ENCODE data around the gene KRTAP10-12.
"Not testable (repeated sequence)": the region's sequence is repeated elsewhere in the genome, so short reads cannot be mapped to it uniquely, and the experiment has no call there.

The KRTAP10-12 gene

DNA sequence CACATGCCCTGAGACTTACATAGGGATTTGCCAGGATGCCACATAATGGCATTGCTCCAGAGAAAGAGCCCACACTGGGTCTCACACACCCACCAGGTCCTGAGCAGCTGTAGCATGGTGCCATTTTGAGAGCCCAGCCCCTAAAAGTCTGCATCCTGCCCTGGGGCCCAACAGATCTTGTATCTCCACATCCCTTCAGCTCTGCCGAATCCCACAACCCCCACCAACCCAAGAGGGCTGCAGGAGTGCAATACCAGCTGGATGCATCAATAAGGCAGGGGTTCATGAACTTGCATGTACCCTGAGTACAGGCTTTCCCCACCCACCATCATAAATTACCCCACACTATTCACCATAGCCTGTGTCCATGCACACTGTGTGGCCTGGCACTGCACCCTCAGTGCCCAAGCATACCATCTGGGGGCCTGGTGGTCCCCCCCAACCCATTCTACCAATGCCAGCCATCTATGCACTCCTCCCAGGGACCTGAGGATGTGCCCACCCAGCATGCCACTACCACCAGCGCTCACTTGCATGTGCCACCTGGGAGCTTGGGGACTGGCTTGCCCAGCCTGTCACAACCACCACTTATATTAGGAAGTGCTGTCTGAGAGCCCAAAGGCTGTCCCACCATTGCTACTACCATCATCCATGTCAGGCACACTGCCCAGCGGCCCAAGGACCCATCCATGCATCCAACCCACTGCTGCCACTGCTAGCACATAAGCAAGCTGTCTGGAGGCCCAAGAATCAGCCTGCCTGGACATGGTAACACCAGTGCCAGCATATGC is 26.1 kb upstream of the KRTAP10-12 start:
- DNase-seq (ENCODE audit: low spot score): no peak

DNA sequence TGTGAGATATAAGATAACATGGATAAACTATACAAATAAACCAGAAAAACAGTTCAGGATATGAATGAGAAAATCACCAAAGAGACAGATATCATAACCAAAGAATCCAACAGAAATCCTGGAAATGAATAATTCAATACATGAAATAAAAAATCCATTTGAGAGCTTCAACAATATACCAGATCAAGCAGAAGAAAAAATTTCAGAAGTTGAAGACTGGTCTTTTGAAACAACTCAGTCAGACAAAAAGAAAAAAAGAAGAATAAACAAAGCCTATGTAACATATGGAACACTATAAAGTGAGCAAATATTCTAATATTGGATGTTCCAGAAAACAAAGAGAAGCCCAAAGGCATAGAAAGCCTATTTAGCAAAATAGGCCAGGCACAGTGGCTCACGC is 25.1 kb upstream of the KRTAP10-12 start:
- DNase-seq (ENCODE audit: low spot score): no peak

DNA sequence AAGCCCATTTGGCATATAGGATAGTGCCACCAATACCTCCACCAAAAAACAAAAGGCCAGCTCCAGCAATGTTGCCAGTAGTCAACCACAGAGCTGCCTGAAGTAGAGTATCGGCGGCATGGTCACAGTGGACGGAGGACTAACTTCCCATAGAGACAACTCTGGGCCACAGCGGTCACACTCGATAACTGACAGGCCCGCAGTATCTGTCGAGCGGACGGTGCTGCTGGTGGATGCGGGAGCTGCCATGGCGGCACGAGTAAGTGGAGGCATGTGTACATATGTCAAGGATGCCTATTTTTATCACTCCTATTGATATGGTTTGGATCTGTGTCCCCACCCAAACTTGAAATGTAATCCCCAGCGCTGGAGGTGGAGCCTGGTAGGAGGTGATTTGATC is 19.1 kb upstream of the KRTAP10-12 start:
- DNase-seq (ENCODE audit: low spot score): no peak

DNA sequence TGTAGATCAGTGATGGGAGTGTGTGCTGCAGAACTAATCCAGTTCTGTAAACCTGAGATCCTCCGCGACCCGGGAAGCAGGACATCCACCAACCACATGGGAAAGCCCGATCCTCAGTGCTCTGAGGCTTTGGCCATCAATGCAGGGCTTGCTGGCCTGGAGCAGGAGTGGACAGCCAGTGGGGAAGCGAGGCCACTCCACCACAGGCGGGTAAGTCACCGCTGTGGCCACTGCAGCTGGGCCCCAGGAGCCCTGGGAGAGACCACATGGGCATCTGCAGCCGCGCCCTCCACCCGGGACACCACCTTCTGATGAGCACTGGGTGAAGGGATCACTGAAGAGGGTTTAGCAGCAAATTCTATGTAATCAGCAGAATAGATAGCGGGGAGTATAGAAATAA is 15.8 kb upstream of the KRTAP10-12 start:
- no peak for DNase-seq (ENCODE audit: low spot score)

DNA sequence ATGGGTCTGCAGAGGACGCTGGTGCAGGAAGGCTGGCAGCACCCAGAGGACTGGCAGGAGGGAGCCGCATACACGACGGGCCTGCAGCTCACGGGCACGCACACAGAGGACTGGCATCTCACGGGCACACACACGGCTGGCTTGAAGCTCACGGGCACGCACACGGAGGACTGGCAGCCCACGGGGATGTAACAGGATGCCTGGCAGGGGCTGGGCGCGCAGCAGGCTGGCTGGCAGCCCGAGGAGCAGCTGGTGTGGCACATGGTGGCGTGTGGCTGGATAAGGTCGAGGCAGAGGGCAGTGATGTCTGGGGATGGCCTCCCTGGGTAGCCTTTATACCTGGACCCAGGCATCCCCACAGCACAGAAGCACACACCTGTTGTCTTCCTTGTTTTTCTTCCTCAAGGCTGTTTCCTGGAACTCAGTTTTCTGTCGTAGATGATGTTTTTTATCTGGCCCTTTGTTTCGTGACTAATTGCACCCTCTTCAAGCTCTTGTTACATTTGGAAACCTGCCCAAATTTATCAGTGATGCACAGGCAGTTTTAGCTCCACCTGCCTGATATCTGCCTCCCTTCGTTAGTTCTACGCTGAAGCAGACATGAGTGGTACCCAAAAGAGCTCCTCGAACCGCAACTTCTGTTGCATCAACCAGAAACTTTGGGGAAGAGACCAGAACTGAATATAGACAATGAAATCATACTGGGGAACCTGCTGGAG is 15.0 kb upstream of the KRTAP10-12 start, which contains the start of gene KRTAP12-1:
TSS of gene KRTAP12-1 (minus strand) at position 303 of the 719 bp plus-strand sequence. CDS start at position 263, 40 bp downstream.
- DNase-seq (ENCODE audit: low spot score): no peak

DNA sequence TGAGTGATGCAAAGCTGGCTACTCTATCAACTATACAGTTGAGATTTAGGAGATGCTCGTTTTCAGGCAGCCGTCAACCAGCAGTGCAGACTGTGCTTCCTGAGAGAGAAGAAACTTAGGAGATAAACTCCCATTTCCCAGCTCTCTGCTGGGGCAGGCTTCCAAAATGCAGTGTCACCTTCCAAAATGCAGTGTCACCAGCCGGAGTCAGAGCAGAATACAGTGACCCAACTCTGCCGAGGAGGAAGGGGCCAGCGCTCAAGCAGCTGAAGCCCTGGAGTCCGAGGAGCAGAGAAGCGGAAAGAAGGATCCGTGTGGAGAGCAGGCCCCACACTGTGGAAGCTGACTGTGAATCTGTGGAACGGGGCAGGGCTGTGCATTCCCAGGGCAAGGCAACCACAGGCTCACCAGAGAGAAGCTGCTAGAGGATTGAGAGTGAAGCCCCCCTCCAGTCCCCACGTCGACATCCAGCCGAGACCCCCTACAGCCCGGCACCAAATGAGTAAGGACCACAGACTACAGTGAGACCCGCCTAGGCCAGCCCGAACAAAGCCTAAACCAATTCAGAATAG is 14.3 kb upstream of the KRTAP10-12 start:
- no peak for DNase-seq (ENCODE audit: low spot score)

DNA sequence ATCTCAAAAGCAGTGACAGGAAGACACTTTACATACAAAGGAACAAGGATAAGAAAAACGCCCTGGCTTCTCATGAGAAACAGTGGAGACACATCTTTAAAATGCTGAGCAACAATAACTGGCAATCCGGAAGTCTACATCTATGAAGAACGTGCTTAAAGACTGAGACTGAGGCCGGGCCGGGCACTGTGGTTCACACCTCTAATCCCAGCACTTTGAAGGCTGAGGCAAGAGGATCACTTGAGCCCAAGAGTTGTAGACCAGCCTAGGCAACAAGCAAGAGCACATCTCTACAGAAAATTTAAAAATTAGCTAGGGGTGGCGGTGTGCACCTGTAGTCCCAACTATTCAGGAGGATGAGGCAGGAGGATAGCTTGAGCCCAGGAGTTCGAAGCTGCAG is 12.9 kb upstream of the KRTAP10-12 start:
- DNase-seq (ENCODE audit: low spot score): no peak

DNA sequence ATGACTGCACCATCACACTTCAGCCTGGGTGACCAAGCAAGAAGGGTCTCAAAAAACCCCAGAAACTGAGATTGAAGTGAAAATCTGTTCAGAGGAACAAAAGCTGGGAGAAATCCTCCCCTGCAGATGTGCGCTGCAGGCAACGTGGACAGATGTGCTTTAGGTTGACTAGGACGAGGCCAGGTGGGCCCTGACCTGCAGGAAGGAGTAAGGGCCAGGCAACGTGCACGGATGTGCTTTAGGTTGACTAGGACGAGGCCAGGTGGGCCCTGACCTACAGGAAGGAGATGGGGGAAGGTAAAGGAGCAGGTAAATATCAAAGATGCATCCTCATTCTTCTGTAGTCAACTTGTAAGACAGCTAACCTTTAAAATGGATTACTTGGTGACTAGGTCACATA is 12.5 kb upstream of the KRTAP10-12 start:
- DNase-seq (ENCODE audit: low spot score): no peak

DNA sequence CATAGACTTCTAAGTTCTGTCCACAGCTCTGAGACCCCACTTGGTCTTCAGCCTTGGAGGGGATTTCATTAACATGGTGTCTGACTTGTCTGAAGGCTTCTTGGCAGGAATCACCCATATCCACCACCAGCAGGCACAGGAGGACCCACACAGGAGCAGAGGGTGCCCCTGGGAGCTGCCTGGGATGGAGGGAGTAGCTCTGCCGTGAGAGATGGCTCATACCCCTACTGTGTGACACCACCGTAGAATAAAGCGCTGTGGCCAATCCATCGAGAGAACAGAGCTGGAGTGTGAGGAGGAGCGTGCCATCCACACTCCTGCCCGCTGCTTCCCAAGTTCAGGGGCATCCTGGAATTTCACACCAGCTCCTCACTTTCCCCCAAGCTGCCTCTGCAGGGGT is 11.9 kb upstream of the KRTAP10-12 start:
- not testable (repeated sequence) for DNase-seq (ENCODE audit: low spot score)

DNA sequence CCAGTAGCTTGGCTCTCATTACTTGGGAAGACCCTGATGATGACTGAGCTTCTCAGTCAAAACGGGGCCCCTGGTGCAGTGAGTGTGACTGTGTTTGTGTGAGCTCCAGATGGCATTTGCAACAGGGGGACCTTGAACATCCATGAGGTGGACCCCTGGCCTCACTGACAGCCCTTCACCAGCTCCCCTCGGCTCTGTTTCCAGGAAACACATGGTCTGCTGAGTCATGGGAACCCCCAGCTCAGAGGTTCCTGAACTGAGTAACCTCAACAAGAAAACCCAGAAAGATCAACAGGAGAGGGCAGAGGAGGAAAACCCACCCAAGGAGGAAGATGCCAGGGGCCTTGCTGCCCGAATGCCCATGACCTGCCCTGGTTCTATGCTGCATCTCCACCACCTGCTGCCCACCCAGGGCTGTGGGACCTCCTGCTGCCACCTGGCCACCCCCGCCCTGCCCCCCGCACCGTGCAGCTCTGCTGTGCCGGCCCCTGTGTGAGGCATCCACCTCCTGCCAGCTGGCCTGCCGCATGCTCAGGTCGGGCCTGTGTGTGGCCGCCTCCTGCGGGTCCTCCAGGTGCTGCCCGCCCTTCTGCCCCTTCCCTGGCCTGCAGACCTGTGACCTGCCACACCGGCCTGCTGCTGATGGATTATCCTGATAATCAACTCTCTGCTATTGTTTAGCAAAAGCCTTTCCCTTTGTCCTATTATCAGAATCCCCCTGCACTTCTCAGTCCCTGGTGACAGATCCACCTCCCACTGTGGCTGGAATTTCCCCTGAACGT is 10.8 kb upstream of the KRTAP10-12 start:
- DNase-seq (ENCODE audit: low spot score): no peak

DNA sequence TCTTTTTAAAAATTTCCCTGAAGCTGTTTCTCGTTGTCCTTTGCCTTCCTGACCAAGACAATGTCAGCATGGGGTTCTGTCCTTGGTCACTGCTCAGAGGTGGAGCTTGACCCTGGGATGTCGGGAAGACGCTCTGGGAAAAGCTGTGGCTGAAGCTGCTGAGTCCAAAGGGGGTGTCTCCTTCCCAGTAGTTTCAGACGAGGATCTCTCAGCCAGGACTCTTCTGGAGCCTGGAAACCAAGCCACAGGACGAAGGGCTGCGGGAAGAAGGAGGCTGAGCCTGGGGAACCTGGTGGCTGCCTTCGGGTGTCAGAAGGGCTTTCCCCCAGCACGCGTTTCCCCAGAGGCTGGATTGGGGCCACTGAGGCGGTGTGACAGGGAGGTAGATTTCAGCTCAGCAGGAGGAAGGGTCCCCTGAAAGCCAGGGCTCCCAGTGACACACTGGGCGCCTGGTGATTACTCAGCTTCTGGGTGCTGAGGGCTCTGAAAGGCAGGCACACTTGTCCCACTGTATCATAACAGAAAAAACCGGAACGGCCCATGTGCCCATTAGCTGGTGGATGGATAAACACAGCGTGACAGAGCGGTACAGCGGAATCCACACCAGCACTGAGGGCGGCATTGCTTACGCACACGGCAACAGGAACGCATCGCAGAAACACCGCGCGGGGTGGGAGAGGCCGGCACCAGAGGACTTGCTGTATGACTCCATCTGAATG is 10.0 kb upstream of the KRTAP10-12 start:
- DNase-seq (ENCODE audit: low spot score): no peak

DNA sequence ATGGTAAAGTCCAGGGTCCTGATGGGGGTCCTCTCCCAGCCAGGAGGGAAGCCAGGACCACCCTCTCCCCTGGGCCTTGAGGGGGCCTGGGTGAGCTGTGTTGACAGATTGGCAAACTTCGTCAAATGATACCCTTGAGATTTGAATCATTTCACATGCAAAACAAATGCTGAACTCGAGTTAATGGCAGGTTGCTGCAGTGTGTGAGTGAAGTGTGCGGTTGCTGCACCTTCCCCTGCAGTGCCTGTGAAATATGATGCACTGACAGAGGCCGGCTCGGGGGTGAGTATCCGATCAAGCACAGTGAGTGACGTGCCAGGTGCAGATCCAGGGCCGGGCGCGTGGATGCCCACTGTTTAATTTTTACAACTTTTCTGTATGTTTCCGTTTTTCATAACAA is 9.3 kb upstream of the KRTAP10-12 start:
- DNase-seq (ENCODE audit: low spot score): no peak

DNA sequence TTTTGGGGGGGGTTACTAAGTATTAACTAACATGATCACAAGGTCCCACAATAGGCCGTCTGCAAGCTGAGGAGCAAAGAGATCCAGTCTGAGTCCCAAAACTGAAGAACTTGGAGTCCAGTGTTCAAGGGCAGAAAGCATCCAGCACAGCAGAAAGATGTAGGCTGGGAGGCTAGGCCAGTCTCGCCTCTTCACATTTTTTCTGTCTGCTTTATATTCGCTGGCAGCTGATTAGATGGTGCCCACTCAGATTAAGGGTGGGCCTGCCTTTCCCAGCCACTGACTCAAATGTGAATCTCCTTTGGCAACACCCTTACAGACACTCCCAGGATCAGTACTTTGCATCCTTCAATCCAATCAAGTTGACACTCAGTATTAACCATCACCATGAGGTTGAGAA is 7.2 kb upstream of the KRTAP10-12 start:
- not testable (repeated sequence) for DNase-seq (ENCODE audit: low spot score)

DNA sequence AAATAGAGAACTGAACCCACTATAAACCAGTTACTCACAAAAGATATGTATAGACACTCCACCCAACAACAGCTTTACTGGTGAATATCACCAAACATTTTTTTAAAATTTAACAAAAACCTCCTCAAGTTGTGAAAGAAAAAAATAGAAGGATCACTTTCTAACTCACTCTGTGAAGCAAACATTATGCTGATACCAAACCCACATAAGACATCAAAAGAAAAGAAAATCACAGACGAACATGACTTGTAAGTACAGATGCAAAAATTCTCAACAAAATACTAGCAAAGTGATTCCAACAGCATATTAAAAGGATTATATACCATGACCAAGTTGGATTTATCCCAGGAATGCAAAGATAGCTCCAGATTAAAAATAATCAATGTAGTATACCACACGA is 5.3 kb upstream of the KRTAP10-12 start:
- DNase-seq (ENCODE audit: low spot score): no peak

DNA sequence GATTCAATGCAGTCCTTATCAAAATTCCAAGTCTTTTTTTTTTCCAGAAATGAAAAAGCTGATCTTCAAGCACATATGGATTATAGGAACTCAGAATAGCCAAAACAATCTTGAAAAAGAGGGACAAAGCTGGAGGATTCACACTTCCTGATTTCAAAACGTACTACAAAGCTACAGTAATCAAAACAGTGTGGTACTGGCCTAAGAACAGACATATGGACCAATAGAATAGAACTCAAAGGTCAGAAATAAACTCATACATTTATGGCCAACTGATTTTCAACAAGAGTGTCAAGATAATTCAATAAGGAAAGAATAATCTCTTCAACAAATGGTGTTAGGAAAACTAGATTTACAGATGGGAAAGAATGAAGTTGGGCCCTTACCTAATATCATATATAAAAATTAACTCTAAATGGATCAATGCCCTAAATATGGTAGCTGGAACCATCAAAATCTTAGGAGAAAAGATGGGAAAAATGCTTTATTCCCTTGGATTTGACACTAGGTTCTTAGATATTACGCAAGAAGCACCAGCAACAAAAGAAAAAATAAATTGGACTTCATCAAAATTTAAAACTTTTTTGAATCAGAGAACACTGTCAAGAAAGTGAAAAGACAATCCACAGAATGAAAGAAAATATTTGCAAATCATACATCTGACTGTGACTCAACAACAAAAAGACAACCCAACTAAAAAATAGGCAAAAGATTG is 4.0 kb upstream of the KRTAP10-12 start:
- DNase-seq (ENCODE audit: low spot score): no peak

DNA sequence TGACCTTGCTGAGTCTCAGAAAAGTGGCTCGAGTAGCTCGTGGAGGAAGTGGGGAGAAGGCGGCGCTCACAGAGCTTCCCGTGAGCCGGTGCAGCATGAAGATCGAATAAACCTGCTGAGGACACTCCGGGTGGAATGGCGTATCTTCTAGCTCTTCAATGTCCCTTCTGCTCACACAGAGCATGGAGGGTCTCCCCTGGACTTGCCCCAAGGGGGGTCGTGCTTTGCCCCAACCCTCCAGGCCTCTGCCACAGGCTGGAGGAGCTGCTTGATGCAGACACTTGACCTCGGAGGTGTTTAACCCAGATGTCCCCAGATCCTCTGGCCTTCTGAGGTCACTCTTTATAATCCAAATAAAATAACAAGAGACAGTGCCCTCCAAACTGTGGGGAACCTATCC is 2.2 kb upstream of the KRTAP10-12 start:
- DNase-seq (ENCODE audit: low spot score): no peak

DNA sequence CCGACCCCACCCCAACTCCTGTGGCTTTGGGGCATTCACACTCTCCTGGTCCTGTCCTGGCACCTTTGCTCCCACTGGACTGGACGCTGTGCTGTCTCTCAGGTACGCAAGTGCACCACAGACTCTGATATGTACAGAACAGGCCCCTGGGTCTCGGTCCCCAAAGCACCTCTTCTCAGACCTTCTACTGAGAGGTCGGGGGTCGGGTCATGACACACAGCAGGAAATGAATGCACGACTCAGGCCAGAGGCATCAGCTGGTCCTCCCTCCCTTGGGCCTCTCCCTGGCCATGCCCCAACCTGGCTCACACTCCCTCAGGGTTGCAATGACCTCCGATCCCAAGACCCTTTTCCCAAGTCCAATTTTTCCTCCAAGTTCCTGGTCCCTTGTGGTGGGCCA is 1.8 kb upstream of the KRTAP10-12 start:
- DNase-seq (ENCODE audit: low spot score): no peak

DNA sequence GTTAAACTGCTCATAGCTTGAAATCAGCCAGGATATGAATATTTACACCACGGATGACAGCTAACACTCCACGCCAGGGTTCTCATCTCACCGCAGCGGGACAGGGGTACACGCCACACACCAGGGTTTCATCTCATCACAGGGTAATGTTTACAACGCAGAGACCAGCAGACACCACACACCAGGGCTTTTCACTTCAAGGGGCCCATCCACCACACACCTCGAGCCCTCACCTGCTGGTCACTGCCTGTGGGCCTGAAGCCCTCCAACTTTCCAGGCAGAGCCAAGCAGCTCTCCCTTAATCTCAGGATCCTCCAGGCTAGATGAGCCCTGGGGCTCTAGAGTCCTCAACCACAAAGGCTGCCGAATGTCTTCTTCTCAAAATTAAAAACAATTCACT is 1.3 kb upstream of the KRTAP10-12 start:
- no peak for DNase-seq (ENCODE audit: low spot score)

DNA sequence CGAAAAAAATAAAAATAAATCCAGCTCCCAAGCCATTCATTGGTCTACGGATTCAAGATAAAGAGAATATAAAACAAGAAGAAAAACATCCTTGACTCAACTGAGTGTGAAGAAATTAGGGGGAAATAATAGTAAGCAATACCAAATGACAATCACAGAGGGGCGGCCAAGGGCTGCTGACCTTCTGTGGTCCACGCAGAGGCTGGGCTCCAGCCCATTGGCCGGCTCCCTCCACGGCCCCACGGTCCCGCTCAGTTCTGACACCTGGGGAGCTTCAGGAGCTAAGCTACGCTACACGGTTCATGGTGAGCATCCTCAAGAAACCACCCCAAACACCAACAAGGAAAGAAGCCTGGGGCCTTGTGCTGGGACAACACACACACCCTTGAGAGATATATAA is 400 bp upstream of the KRTAP10-12 start:
- DNase-seq (ENCODE audit: low spot score): no peak

DNA sequence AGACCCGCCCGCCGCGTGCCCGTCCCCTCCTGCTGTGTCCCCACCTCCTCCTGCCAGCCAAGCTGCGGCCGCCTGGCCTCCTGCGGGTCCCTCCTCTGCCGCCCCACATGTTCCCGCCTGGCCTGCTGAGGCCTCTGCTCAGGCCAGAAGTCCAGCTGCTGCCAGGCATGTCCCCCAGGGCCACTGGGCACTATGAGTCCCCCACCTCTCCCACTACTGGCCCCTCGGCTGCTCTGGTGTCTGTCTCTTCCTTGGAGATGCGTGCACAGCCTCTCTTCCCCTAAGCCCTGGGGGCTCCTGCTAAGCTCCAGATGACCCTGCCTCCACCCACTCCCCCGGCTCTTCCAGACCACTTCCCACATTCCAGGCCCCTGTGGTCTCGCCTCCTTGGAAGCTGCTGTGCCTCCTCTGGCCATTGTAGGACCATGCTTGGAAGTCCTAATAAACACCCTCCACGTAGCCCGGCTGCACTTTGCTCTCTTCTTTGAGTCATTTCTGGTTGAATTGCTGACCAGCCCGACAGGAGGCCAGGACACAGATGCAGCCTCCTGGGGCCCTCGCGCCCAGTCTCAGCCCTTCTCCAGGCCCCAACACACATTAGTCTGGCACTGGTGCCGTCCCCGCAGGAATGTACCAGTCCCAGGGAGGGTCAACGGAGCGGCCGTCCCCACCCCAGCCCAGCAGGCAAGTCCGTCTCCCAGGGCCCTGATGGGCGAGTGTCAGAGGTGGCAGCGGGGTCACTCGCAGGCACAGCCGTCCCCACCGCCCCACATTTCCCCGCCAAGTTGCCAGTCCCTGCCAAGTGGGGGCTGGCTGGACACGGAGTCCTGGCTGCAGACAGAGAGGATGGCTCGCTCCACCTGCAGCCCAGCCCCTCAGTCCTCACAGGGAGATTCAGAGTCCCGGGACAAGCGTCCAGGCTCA is 1.1 kb downstream of the KRTAP10-12 start:
- DNase-seq (ENCODE audit: low spot score): no peak
